Measurements from ENCODE around the gene JMJD7.
A peak's percentile ranks its signal among the peaks of the same experiment; 100 is the strongest.

JMJD7 gene

GRCh38 chr15:41791547-41791937, 36.4 kb upstream of the JMJD7 start:
- no peak overlapping the region for H3K4me3 ChIP-seq (ENCODE audit: control insufficient read depth, low read depth, low read length)
- no peak for DNase-seq (ENCODE audit: low read depth)
- TF ChIP-seq, protein P1, sequence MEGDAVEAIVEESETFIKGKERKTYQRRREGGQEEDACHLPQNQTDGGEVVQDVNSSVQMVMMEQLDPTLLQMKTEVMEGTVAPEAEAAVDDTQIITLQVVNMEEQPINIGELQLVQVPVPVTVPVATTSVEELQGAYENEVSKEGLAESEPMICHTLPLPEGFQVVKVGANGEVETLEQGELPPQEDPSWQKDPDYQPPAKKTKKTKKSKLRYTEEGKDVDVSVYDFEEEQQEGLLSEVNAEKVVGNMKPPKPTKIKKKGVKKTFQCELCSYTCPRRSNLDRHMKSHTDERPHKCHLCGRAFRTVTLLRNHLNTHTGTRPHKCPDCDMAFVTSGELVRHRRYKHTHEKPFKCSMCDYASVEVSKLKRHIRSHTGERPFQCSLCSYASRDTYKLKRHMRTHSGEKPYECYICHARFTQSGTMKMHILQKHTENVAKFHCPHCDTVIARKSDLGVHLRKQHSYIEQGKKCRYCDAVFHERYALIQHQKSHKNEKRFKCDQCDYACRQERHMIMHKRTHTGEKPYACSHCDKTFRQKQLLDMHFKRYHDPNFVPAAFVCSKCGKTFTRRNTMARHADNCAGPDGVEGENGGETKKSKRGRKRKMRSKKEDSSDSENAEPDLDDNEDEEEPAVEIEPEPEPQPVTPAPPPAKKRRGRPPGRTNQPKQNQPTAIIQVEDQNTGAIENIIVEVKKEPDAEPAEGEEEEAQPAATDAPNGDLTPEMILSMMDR (IDR thresholded peaks at IDR 0.05; ENCODE audit: control insufficient read depth, insufficient read depth, low read depth, low read length, missing control alignments) = no peak

GRCh38 chr15:41792000-41792637, 35.8 kb upstream of the JMJD7 start:
- no peak for DNase-seq (ENCODE audit: low read depth)
- TF ChIP-seq, protein P1 (IDR thresholded peaks at IDR 0.05; ENCODE audit: control insufficient read depth, insufficient read depth, low read depth, low read length, missing control alignments) = no peak

DNA sequence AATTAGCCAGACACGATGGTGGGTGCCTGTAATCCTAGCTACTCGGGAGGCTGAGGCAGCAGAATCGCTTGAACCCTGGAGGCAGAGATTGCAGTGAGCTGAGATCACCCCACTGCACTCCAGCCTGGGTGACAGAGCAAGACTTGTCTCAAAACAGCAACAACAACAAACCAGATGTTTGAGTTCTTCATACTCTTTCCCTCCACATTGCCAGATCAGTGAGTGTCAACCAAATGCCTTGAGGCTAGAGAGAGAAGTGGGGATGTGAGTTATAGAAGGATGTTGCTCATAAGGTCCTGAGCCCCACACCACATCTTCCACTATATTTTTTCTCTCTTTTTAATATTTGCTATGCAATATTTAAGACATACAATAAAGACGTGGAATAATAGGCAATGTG, 33.8 kb upstream of the JMJD7 start:
- peak; percentile 21 for DNase-seq (ENCODE audit: low read depth)
- H3K4me3 ChIP-seq (ENCODE audit: control insufficient read depth, low read depth, low read length) = no peak overlapping the region
- TF ChIP-seq, protein P1 (IDR thresholded peaks at IDR 0.05; ENCODE audit: control insufficient read depth, insufficient read depth, low read depth, low read length, missing control alignments) = no peak

More at GRCh38 chr15:41792000-41792637, 35.8 kb upstream of the JMJD7 start:
- no peak overlapping the region for H3K4me3 ChIP-seq (ENCODE audit: control insufficient read depth, low read depth, low read length)

DNA sequence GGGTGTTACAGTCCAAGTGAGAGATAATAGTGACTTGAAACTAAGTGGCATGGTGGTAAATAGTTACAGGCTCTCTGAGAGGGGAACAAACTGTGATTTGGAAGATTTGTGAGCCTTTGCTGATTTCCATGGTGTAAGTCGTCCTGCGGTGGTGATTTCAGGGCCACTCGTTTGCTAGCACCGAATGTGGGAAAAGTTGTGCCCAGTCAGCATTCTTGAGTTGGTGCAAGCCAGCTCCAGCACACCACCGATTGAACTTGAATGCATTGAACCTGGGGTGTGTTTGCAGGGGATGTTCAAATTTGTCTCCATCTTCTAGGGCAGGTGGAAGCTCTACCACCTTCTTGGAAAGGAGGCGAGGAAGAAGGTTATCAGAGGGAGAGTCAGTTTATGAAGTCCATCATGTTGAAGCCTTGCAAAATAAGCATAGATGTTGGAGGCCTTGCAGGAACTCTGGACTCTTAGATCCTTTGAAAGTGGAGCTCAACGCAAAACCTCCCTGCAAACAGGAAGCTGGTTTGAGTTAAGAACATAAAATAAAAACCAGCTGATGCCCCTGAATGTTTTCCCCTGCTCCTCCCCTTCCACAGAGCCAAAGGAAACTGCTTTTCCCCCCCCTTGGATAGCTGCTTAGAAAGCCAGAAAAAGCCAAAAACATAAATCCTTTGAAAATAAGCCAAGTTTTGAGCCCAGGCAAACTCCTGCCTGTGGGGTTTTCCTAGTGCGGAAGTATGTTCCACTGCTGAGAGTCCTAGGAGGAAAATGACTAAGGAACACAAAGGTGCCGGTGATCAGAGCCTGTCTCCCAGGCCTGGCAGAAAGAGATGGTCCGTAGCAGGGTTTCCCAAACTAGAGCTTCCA, 31.7 kb upstream of the JMJD7 start:
- DNase-seq (ENCODE audit: low read depth) = peak; percentile 74
- TF ChIP-seq, protein P1 (IDR thresholded peaks at IDR 0.05; ENCODE audit: control insufficient read depth, insufficient read depth, low read depth, low read length, missing control alignments) = no peak
- H3K4me3 ChIP-seq (ENCODE audit: control insufficient read depth, low read depth, low read length) = no peak overlapping the region

- no peak for DNase-seq (ENCODE audit: low read depth)
- TF ChIP-seq, protein P1 (IDR thresholded peaks at IDR 0.05; ENCODE audit: control insufficient read depth, insufficient read depth, low read depth, low read length, missing control alignments) = no peak
- no peak overlapping the region for H3K4me3 ChIP-seq (ENCODE audit: control insufficient read depth, low read depth, low read length)
Observed at GRCh38 chr15:41797201-41797944, 30.5 kb upstream of the JMJD7 start.

Data from AG09309 (cell line).